ENCODE data around the gene LLPH. TPM values are rescaled to one million over a fixed set of nuclear protein-coding genes. Genes with fewer than 3 reads are reported as not detected.

LLPH gene
- polyA plus RNA-seq, 3 donors, result 3.1 to 44.0 (median 33.4) TPM

GRCh38 chr12:66072566-66072965 lies 58.0 kb downstream of the LLPH start:
- Histone ChIP-seq H3K27me3 (ENCODE audit: control insufficient read depth in 2 of 2, insufficient read depth in 2 of 2, low read length in 2 of 2) (no peaks in the 10 kb centered on the region), H3K4me3 (replicated peaks in 1 of 3; ENCODE audit: low read depth in 2 of 3, low read length in 3 of 3) (peak overlapping the region in 1 of 3 experiments; percentile 11), H3K27ac (ENCODE audit: low read depth in 1 of 2, low read length in 2 of 2) (peak overlapping the region in 1 of 2 donors; percentile 74), H3K36me3 (replicated peaks in 1 of 2; ENCODE audit: control insufficient read depth in 1 of 2, insufficient read depth in 2 of 2, low read length in 2 of 2) (no peaks in the 10 kb centered on the region), H3K4me2 (replicated peaks; ENCODE audit: extremely low read depth, low read length, poor library complexity, severe bottlenecking) (peak overlapping the region; percentile 45), H3K9ac (ENCODE audit: insufficient read depth, low read length, poor library complexity, severe bottlenecking) (no peak overlapping the region), H3K9me3 (replicated peaks in 1 of 2; ENCODE audit: control insufficient read depth in 1 of 2, insufficient read depth in 1 of 2, low read length in 2 of 2) (no peaks in the 10 kb centered on the region), H3K4me1 (ENCODE audit: control insufficient read depth in 1 of 2, insufficient read depth in 2 of 2, low read length in 2 of 2) (peaks cover 24 to 25% of the 10 kb centered on the region in 2 donors), H3K79me2 (ENCODE audit: insufficient read depth, low read length) (no peaks in the 10 kb centered on the region), H4K20me1 (ENCODE audit: insufficient read depth, low read length) (no peaks in the 10 kb centered on the region), H2AFZ (ENCODE audit: insufficient read depth, low read depth, low read length, poor library complexity, severe bottlenecking) (no peak overlapping the region)
- peak overlapping the region in 4 of 7 donors; percentile 48 to 80 (median 72) for H3K27ac Mint-ChIP-seq
- TF ChIP-seq CTCF (IDR thresholded peaks at IDR 0.05), result no peak
- intact Hi-C loops (cut with micrococcal nuclease), result no loop called here
- H3K27me3 Mint-ChIP-seq (ENCODE audit: low read depth in 3 of 3), result peaks cover 0 to 3% (median 0%) of the 10 kb centered on the region in 3 donors
- no peak for DNase-seq
- peaks cover 27% of the 10 kb centered on the region for H3K4me1 Mint-ChIP-seq
- peak overlapping the region in 1 of 2 donors; percentile 70 for H3K4me3 Mint-ChIP-seq
- peaks cover 0 to 2% (median 0%) of the 10 kb centered on the region in 7 donors for H3K9me3 Mint-ChIP-seq
- WGBS (ENCODE audit: insufficient coverage), result 72% methylated on average over 2 of the region's 7 CpGs
- H3K36me3 Mint-ChIP-seq, result no peaks in the 10 kb centered on the region

DNA sequence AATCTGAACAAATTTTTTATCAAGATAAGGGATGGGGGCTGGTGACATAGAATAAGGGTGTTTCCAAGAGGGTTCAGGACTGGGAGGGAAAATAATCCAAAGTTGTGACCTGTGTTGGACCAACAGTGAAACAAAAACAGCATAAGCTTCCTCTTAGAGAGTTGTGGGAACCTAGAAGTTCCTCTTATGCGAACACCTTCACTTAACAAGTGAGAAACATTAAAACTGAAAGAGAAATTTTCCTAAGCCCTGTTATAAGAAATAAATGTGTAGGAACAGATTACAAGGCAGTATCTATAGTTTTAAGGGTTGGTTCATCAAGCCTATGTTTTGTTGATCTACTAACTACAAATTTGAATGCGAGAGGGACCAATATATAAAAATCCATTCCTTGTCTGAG lies 58.4 kb downstream of the LLPH start:
- H3K27ac ChIP-seq (ENCODE audit: low read depth in 1 of 2, low read length in 2 of 2), result peak overlapping the region in 1 of 2 donors; percentile 74
- H3K36me3 ChIP-seq (replicated peaks in 1 of 2; ENCODE audit: control insufficient read depth in 1 of 2, insufficient read depth in 2 of 2, low read length in 2 of 2), result no peaks in the 10 kb centered on the region
- H3K27me3 ChIP-seq (ENCODE audit: control insufficient read depth in 2 of 2, insufficient read depth in 2 of 2, low read length in 2 of 2), result no peaks in the 10 kb centered on the region
- Mint-ChIP-seq H3K9me3 (peaks cover 0 to 4% (median 0%) of the 10 kb centered on the region in 7 donors), H3K4me1 (peaks cover 27% of the 10 kb centered on the region), H3K36me3 (no peaks in the 10 kb centered on the region), H3K27me3 (ENCODE audit: low read depth in 3 of 3) (peaks cover 0 to 2% (median 0%) of the 10 kb centered on the region in 3 donors), H3K4me3 (peak overlapping the region in 1 of 2 donors; percentile 70), H3K27ac (peak overlapping the region in 4 of 7 donors; percentile 48 to 80 (median 72))
- H3K4me1 ChIP-seq (ENCODE audit: control insufficient read depth in 1 of 2, insufficient read depth in 2 of 2, low read length in 2 of 2), result peaks cover 24 to 25% of the 10 kb centered on the region in 2 donors
- intact Hi-C loops (cut with micrococcal nuclease), result no loop called here
- WGBS (ENCODE audit: insufficient coverage), result no CpG with 5 or more reads among the region's 2 CpGs
- H2AFZ ChIP-seq (ENCODE audit: insufficient read depth, low read depth, low read length, poor library complexity, severe bottlenecking), result no peak overlapping the region
- DNase-seq, result peak; percentile 23 to 53 (median 51)
- no peaks in the 10 kb centered on the region for H3K79me2 ChIP-seq (ENCODE audit: insufficient read depth, low read length)
- no peaks in the 10 kb centered on the region for H4K20me1 ChIP-seq (ENCODE audit: insufficient read depth, low read length)
- no peak overlapping the region for H3K9ac ChIP-seq (ENCODE audit: insufficient read depth, low read length, poor library complexity, severe bottlenecking)
- TF ChIP-seq CTCF (IDR thresholded peaks at IDR 0.05), result no peak
- H3K4me2 ChIP-seq (replicated peaks; ENCODE audit: extremely low read depth, low read length, poor library complexity, severe bottlenecking), result peak overlapping the region; percentile 45
- no peaks in the 10 kb centered on the region for H3K9me3 ChIP-seq (replicated peaks in 1 of 2; ENCODE audit: control insufficient read depth in 1 of 2, insufficient read depth in 1 of 2, low read length in 2 of 2)
- peak overlapping the region in 1 of 3 experiments; percentile 43 for H3K4me3 ChIP-seq (replicated peaks in 1 of 3; ENCODE audit: low read depth in 2 of 3, low read length in 3 of 3)

All from CD14-positive monocyte (primary cell).